ENCODE measurements around the gene CAP2.

GRCh38 chr6:17469006-17469832, 75.8 kb downstream of the CAP2 start:
- TF ChIP-seq GATA3 (IDR thresholded peaks at IDR 0.05; ENCODE audit: low read depth, low read length) (no peak), GATA2 (IDR thresholded peaks at IDR 0.05; ENCODE audit: low read depth, low read length) (no peak)
